H9 (cell line): Measurements from ENCODE around the gene AP3B2. TPM values are rescaled to one million over a fixed set of nuclear protein-coding genes. Genes with fewer than 3 reads are reported as not detected.

Source experiments
- DNase-seq: peaks from one replicate; pipeline ENCODE4 v3.0.0-alpha.2; 2017
- H2AFZ ChIP-seq: one replicate; pipeline ENCODE4 v1.6.1; 2013; ENCODE audit warnings: mild to moderate bottlenecking, low read length, control low read depth, moderate library complexity
- H2AK5ac ChIP-seq: 2 replicates; pipeline ENCODE4 v1.6.1; 2013; ENCODE audit warnings: low read length, control low read depth, mixed read lengths; ENCODE audit not compliant: insufficient read length
- H2BK120ac ChIP-seq: one replicate; pipeline ENCODE4 v1.6.1; 2013; ENCODE audit warnings: low read depth, mild to moderate bottlenecking, low read length, control low read depth, inconsistent platforms; ENCODE audit not compliant: poor library complexity, severe bottlenecking
- H2BK12ac ChIP-seq: 2 replicates; pipeline ENCODE4 v1.6.1; 2013; ENCODE audit warnings: low read length, control low read depth, mixed read lengths, low read depth; ENCODE audit not compliant: insufficient read length
- H2BK15ac ChIP-seq: 2 replicates; pipeline ENCODE4 v1.6.1; 2013; ENCODE audit warnings: low read depth, low read length, control low read depth
- H2BK20ac ChIP-seq: one replicate; pipeline ENCODE4 v1.6.1; 2013; ENCODE audit warnings: low read depth, mild to moderate bottlenecking, low read length, control low read depth, inconsistent platforms; ENCODE audit not compliant: poor library complexity, severe bottlenecking
- H2BK5ac ChIP-seq: 2 replicates; pipeline ENCODE4 v1.6.1; 2013; ENCODE audit warnings: low read length, control low read depth, mixed read lengths; ENCODE audit not compliant: insufficient read length
- H3K14ac ChIP-seq: 2 replicates; pipeline ENCODE4 v1.6.1; 2013; ENCODE audit warnings: low read length, control low read depth; ENCODE audit not compliant: insufficient read depth
- H3K18ac ChIP-seq: 2 replicates; pipeline ENCODE4 v1.6.1; 2013; ENCODE audit warnings: low read depth, mild to moderate bottlenecking, mixed read lengths, low read length, control low read depth; ENCODE audit not compliant: insufficient read length
- H3K23ac ChIP-seq: 2 replicates; pipeline ENCODE4 v1.6.1; 2013; ENCODE audit warnings: low read length, control low read depth, mixed read lengths, low read depth; ENCODE audit not compliant: insufficient read length
- H3K23me2 ChIP-seq: 2 replicates; pipeline ENCODE4 v1.6.1; 2013; ENCODE audit warnings: low read depth, mild to moderate bottlenecking, mixed read lengths, low read length, control low read depth; ENCODE audit not compliant: insufficient read length, poor library complexity, severe bottlenecking
- H3K27ac ChIP-seq: 2 replicates; pipeline ENCODE4 v1.5.1; 2013; ENCODE audit warnings: low read length, control low read depth, mixed read lengths, low read depth; ENCODE audit not compliant: insufficient read length
- H3K27me3 ChIP-seq: 2 replicates; pipeline ENCODE4 v1.6.1; 2013; ENCODE audit warnings: low read length, control low read depth, inconsistent platforms; ENCODE audit not compliant: insufficient read depth
- H3K4ac ChIP-seq: 2 replicates; pipeline ENCODE4 v1.6.1; 2013; ENCODE audit warnings: low read depth, mild to moderate bottlenecking, control low read depth, inconsistent platforms, low read length, moderate library complexity
- H3K4me1 ChIP-seq: 2 replicates; pipeline ENCODE4 v1.6.1; 2013; ENCODE audit warnings: low read length, control low read depth, inconsistent platforms; ENCODE audit not compliant: insufficient read depth
- H3K4me2 ChIP-seq: 2 replicates; pipeline ENCODE4 v1.6.1; 2013; ENCODE audit warnings: low read length, control low read depth, mixed read lengths; ENCODE audit not compliant: insufficient read length, insufficient read depth
- H3K56ac ChIP-seq: 2 replicates; pipeline ENCODE4 v1.6.1; 2013; ENCODE audit warnings: low read depth, mild to moderate bottlenecking, mixed read lengths, low read length, control low read depth; ENCODE audit not compliant: insufficient read length
- H3K79me1 ChIP-seq: 2 replicates; pipeline ENCODE4 v1.6.1; 2013; ENCODE audit warnings: low read depth, mild to moderate bottlenecking, moderate library complexity, low read length, control low read depth, inconsistent platforms; ENCODE audit not compliant: insufficient read depth, poor library complexity, severe bottlenecking
- H3K79me2 ChIP-seq: 2 replicates; pipeline ENCODE4 v1.6.1; 2013; ENCODE audit warnings: low read length, control low read depth, inconsistent platforms; ENCODE audit not compliant: insufficient read depth
- H3K9ac ChIP-seq: 2 replicates; pipeline ENCODE4 v1.6.1; 2013; ENCODE audit warnings: low read length, control low read depth, mixed read lengths; ENCODE audit not compliant: insufficient read length; ENCODE audit errors: extremely low read depth
- H3K9me3 ChIP-seq: one replicate; pipeline ENCODE4 v1.6.1; 2013; ENCODE audit warnings: low read depth, low read length, inconsistent platforms; ENCODE audit not compliant: control insufficient read depth
- H3T11ph ChIP-seq: one replicate; pipeline ENCODE4 v1.6.1; 2013; ENCODE audit warnings: mild to moderate bottlenecking, low read length, control low read depth, inconsistent platforms
- H4K20me1 ChIP-seq: one replicate; pipeline ENCODE4 v1.6.1; 2013; ENCODE audit not compliant: control insufficient read depth, insufficient read length, insufficient read depth
- H4K5ac ChIP-seq: 2 replicates; pipeline ENCODE4 v1.6.1; 2013; ENCODE audit warnings: low read depth, mild to moderate bottlenecking, mixed read lengths, low read length, control low read depth; ENCODE audit not compliant: insufficient read length
- H4K8ac ChIP-seq: replicated peaks from 2 replicates; pipeline ENCODE4 v1.6.1; 2013; ENCODE audit warnings: low read length, control low read depth, mixed read lengths, low read depth; ENCODE audit not compliant: insufficient read length
- H4K91ac ChIP-seq: 2 replicates; pipeline ENCODE4 v1.6.1; 2013; ENCODE audit warnings: low read depth, mild to moderate bottlenecking, moderate library complexity, mixed read lengths, low read length, control low read depth; ENCODE audit not compliant: insufficient read length
- H3K27ac Mint-ChIP-seq, 3 experiments: 2 replicates in 2 of 3; 3 replicates in 1 of 3; pipeline ENCODE4 v1.8.0; 2020 to 2021; ENCODE audit warnings: mixed read lengths in 3 of 3, mild to moderate bottlenecking in 1 of 3, moderate library complexity in 1 of 3
- H3K27me3 Mint-ChIP-seq: 2 replicates; pipeline ENCODE4 v1.8.0; 2021; ENCODE audit warnings: low read depth, mild to moderate bottlenecking, moderate library complexity, mixed read lengths
- H3K36me3 Mint-ChIP-seq, 3 experiments: 2 replicates in 2 of 3; 3 replicates in 1 of 3; pipeline ENCODE4 v1.8.0; 2020 to 2021; ENCODE audit warnings: low read depth in 3 of 3, mixed read lengths in 3 of 3; ENCODE audit not compliant: insufficient read depth in 1 of 3
- H3K4me1 Mint-ChIP-seq, 2 experiments: 2 replicates each; pipeline ENCODE4 v1.8.0; 2020; ENCODE audit warnings: mixed read lengths in 2 of 2
- H3K4me3 Mint-ChIP-seq, 2 experiments: 2 replicates in 1 of 2; 3 replicates in 1 of 2; pipeline ENCODE4 v1.8.0; 2020 to 2021; ENCODE audit warnings: mild to moderate bottlenecking in 2 of 2, mixed read lengths in 2 of 2, moderate library complexity in 1 of 2
- H3K9me3 Mint-ChIP-seq, 2 experiments: 2 replicates in 1 of 2; 3 replicates in 1 of 2; pipeline ENCODE4 v1.8.0; 2020; ENCODE audit warnings: mild to moderate bottlenecking in 2 of 2, mixed read lengths in 2 of 2, moderate library complexity in 1 of 2
- CTCF ChIP-seq: fragments of 200-600 bp; sonication (generic); conservative IDR thresholded peaks from 3 replicates; pipeline ENCODE4 v1.8.0; 2021; ENCODE audit warnings: antibody characterized with exemption, mild to moderate bottlenecking
- WGBS: extraction: QIAGEN DNeasy Blood & Tissue Kit; methylation state at CpG from one replicate; pipeline ENCODE4 v1.1.7; 2013; ENCODE audit warnings: missing lambda C conversion rate, low lambda C conversion rate, mixed read lengths; ENCODE audit not compliant: insufficient read length; ENCODE audit errors: extremely low coverage; 5-methylcytosine and 5-hydroxymethylcytosine counted together
- total RNA-seq: library from RNA; stranded (reverse); gene quantifications from 2 replicates; pipeline ENCODE4 v1.2.1, GENCODE V29; 2021

Gene AP3B2
- total RNA-seq, 1 experiment from 2014 or later = 10.6 TPM

DNA sequence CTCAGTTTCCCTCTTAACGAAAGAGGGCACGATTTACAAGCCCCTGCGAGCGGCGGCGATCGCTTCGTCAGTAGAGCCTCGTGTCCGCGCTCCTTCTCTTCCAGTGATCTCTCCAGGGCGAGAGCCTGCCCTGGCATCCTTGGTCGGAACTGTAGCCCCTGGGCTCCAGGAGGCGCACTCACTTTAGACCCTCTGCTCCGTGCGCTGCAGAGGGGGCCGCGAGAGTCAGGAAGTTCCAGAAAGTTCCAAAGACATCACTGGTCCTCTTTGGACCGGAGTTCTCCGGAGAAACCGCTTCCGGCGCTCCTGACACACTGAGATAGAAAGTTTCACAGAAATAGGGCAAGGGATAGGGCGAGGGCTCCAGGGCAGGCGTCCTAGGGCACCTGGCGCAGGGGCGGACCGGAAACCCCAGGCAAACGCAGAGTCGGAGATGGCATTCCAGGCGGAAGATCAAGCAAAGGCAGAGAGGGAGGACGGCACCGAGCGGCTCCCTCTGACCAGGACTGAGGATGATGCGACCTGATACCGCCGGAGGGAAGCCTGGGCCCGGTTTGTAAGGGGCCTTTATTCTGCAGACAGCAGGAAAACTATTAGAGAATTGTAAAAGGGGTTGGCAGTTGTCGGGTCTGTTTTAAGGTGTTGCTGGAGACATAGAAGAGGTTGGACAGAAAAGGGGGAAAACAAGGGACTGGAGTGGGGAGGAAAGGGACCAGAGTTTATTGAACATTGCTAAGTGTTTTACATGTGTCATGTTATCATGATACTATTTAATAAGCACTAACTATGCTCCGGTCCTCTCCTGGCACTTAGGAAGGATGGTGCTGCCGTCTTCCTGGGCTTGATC is 61.2 kb downstream of the AP3B2 start:
- Histone ChIP-seq H3K23me2 (peaks cover 2% of the 10 kb centered on the region), H3K56ac (no peak overlapping the region), H2BK15ac (no peak overlapping the region), H3T11ph (no peak overlapping the region), H2BK5ac (no peak overlapping the region), H4K8ac (no peak overlapping the region), H3K27me3 (peaks cover 23% of the 10 kb centered on the region; the same call in 1 of the 2 replicates), H3K18ac (no peak overlapping the region), H4K5ac (no peak overlapping the region), H2BK20ac (no peak overlapping the region), H2BK120ac (no peak overlapping the region), H3K9me3 (no peaks in the 10 kb centered on the region), H3K14ac (no peak overlapping the region; the same call in 1 of the 2 replicates), H3K27ac (no peak overlapping the region), H3K4ac (no peak overlapping the region), H3K79me2 (no peaks in the 10 kb centered on the region), H4K91ac (no peak overlapping the region), H2AK5ac (no peak overlapping the region), H3K79me1 (no peaks in the 10 kb centered on the region), H3K23ac (no peak overlapping the region), H3K4me2 (peak overlapping the region; percentile 66), H2AFZ (no peak overlapping the region), H2BK12ac (no peak overlapping the region), H3K4me1 (no peaks in the 10 kb centered on the region), H3K9ac (no peak overlapping the region), H4K20me1 (no peaks in the 10 kb centered on the region)
- peak; percentile 51; the same call in 2 of the 3 replicates for TF ChIP-seq CTCF
- H3K27ac Mint-ChIP-seq = no peak overlapping the region; a peak in 1 of 7 replicates
- H3K36me3 Mint-ChIP-seq = peaks cover 0 to 2% (median 0%) of the 10 kb centered on the region in 3 experiments; a peak in 2 of 7 replicates
- H3K4me3 Mint-ChIP-seq = peak overlapping the region; percentile 56 to 77
- peaks cover 85% of the 10 kb centered on the region for H3K27me3 Mint-ChIP-seq
- peak; percentile 70 for DNase-seq
- no CpG with 5 or more reads among the region's 41 CpGs for WGBS
- peaks cover 16 to 18% of the 10 kb centered on the region in 2 experiments for H3K4me1 Mint-ChIP-seq
- H3K9me3 Mint-ChIP-seq = peaks cover 0 to 4% of the 10 kb centered on the region in 2 experiments; a peak in 2 of 5 replicates
